ENCODE data around the gene TOPBP1. TPM values are rescaled to one million over a fixed set of nuclear protein-coding genes. Genes with fewer than 3 reads are reported as not detected.

Gene TOPBP1
- total and polyA plus RNA-seq, 2 donors from 2014 or later, result 4.8 to 15.2 TPM

DNA sequence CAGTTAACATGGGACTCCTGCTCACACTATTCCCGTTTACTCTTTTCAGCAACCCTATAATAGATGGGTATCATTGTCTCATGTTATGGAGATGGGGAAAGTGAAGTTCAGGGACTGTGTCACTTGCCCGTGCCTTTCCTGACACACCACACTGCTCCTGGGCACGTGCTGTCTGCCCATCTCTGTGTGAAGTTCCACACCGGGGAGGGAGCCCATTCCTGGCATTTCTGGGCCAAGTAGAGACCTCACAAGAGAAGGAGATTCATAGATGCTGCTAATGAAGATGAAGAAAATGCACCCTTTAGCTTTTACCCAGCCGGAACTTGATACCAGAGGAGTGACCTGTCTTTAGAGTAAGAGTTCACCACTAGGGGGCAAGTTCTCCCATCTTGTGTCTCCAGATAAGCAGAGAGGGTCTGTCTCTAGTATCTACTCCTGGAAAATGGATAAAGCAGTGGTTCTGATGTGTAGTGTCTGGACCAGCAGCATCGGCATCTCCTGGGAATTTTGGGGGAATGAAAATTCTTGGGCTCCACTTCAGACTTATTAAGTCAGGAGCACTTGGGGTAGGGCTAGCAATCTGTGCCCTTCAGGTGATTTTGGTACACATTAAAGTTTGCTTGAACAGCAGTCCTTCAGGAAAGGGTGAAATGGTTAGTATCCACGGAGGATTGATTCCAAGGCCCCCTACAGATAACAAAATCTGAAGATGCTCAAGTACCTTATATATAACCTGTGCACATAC, 2.0 kb upstream of the TOPBP1 start:
- Histone ChIP-seq H3K36me3 (ENCODE audit: control insufficient read depth in 2 of 3, insufficient read depth in 3 of 3, low read length in 3 of 3) (no peaks in the 10 kb centered on the region), H3K4me3 (ENCODE audit: low read length in 3 of 3) (peak overlapping the region in 1 of 3 donors; percentile 8), H3K27ac (ENCODE audit: low read depth in 2 of 2, low read length in 2 of 2) (no peak overlapping the region), H3K27me3 (ENCODE audit: control insufficient read depth, insufficient read depth, low read length) (no peaks in the 10 kb centered on the region), H3K9ac (ENCODE audit: low read length in 3 of 3) (no peak overlapping the region), H3K4me1 (ENCODE audit: control insufficient read depth in 2 of 3, insufficient read depth in 2 of 3, low read depth in 1 of 3, low read length in 3 of 3) (peaks cover 0 to 7% (median 4%) of the 10 kb centered on the region in 3 donors), H3K9me3 (ENCODE audit: control insufficient read depth in 2 of 3, insufficient read depth in 1 of 3, low read length in 3 of 3) (no peaks in the 10 kb centered on the region)
- DNase-seq, result peak in 4 of 5 donors; percentile 18 to 80 (median 62)
- intact Hi-C loops (cut with DNase I), result no loop called here
- no peak for FAIRE-seq
- TF ChIP-seq, protein P1, sequence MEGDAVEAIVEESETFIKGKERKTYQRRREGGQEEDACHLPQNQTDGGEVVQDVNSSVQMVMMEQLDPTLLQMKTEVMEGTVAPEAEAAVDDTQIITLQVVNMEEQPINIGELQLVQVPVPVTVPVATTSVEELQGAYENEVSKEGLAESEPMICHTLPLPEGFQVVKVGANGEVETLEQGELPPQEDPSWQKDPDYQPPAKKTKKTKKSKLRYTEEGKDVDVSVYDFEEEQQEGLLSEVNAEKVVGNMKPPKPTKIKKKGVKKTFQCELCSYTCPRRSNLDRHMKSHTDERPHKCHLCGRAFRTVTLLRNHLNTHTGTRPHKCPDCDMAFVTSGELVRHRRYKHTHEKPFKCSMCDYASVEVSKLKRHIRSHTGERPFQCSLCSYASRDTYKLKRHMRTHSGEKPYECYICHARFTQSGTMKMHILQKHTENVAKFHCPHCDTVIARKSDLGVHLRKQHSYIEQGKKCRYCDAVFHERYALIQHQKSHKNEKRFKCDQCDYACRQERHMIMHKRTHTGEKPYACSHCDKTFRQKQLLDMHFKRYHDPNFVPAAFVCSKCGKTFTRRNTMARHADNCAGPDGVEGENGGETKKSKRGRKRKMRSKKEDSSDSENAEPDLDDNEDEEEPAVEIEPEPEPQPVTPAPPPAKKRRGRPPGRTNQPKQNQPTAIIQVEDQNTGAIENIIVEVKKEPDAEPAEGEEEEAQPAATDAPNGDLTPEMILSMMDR (IDR thresholded peaks at IDR 0.05; ENCODE audit: borderline replicate concordance, extremely low read depth, insufficient read depth), result peak; percentile 48

DNA sequence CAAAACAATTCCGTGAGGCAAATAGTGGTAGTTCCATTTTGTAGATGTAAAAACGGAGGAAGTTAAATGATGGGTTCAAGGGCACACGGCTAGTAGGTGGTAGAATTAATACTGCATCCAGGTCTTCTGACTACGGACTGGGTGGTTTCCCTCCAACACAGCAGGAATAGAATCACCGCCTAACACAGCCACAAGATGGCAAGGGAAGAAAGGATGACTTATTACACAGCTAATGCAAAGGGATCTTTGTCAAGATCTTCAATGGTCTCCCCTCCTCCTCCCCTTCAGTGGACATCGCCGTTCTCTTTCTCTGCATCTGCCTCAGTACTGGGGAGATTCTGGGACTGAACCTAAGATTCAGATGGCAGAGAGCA, 524 bp upstream of the TOPBP1 start:
- intact Hi-C loops (cut with DNase I), result no loop called here
- no peaks in the 10 kb centered on the region for H3K27me3 ChIP-seq (ENCODE audit: control insufficient read depth, insufficient read depth, low read length)
- H3K4me3 ChIP-seq (ENCODE audit: low read length in 3 of 3), result peak overlapping the region; percentile 81 to 99 (median 96)
- H3K9ac ChIP-seq (ENCODE audit: low read length in 3 of 3), result peak overlapping the region; percentile 78 to 87 (median 86)
- peaks cover 0 to 7% (median 4%) of the 10 kb centered on the region in 3 donors for H3K4me1 ChIP-seq (ENCODE audit: control insufficient read depth in 2 of 3, insufficient read depth in 2 of 3, low read depth in 1 of 3, low read length in 3 of 3)
- FAIRE-seq, result no peak
- H3K36me3 ChIP-seq (ENCODE audit: control insufficient read depth in 2 of 3, insufficient read depth in 3 of 3, low read length in 3 of 3), result peaks cover 0 to 2% (median 0%) of the 10 kb centered on the region in 3 donors
- TF ChIP-seq, protein P1 (IDR thresholded peaks at IDR 0.05; ENCODE audit: borderline replicate concordance, extremely low read depth, insufficient read depth), result no peak
- H3K27ac ChIP-seq (ENCODE audit: low read depth in 2 of 2, low read length in 2 of 2), result peak overlapping the region in 1 of 2 donors; percentile 30
- DNase-seq, result peak in 4 of 5 donors; percentile 31 to 63 (median 47)
- H3K9me3 ChIP-seq (ENCODE audit: control insufficient read depth in 2 of 3, insufficient read depth in 1 of 3, low read length in 3 of 3), result no peaks in the 10 kb centered on the region

DNA sequence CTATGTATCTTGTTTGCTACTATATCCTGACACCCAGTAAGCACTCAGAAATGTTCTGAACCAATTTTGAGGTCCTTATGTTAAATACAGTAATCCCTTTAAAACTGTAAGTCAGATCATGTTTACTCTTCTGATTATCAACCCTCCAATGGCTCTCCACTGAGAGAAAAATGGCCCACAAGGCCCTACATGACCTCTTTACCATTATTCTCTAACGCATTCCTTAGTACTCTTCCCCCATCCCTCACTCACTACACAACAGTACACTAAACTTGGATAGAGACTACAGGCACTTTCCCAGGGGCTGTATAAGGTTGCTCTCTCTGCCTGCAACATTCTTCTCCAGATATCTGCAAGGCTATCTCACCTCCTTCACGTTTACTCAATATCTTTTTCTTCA, 1.9 kb downstream of the TOPBP1 start:
- H3K4me3 ChIP-seq (ENCODE audit: low read length in 3 of 3), result no peak overlapping the region
- peaks cover 2 to 13% (median 2%) of the 10 kb centered on the region in 3 donors for H3K36me3 ChIP-seq (ENCODE audit: control insufficient read depth in 2 of 3, insufficient read depth in 3 of 3, low read length in 3 of 3)
- H3K27ac ChIP-seq (ENCODE audit: low read depth in 2 of 2, low read length in 2 of 2), result no peak overlapping the region
- DNase-seq (no peak), FAIRE-seq (no peak)
- no peaks in the 10 kb centered on the region for H3K9me3 ChIP-seq (ENCODE audit: control insufficient read depth in 2 of 3, insufficient read depth in 1 of 3, low read length in 3 of 3)
- H3K27me3 ChIP-seq (ENCODE audit: control insufficient read depth, insufficient read depth, low read length), result no peaks in the 10 kb centered on the region
- intact Hi-C loops (cut with DNase I), result no loop called here
- TF ChIP-seq, protein P1 (IDR thresholded peaks at IDR 0.05; ENCODE audit: borderline replicate concordance, extremely low read depth, insufficient read depth), result no peak
- no peak overlapping the region for H3K9ac ChIP-seq (ENCODE audit: low read length in 3 of 3)
- H3K4me1 ChIP-seq (ENCODE audit: control insufficient read depth in 2 of 3, insufficient read depth in 2 of 3, low read depth in 1 of 3, low read length in 3 of 3), result peaks cover 0 to 7% (median 4%) of the 10 kb centered on the region in 3 donors
